K562 (cell line): ENCODE results near the gene LRRC61. TPM values are rescaled to one million over a fixed set of nuclear protein-coding genes. Genes with fewer than 3 reads are reported as not detected.

ENCODE experiments used
- DDX20 ChIP-seq: fragments of 450-650 bp; IDR thresholded peaks from 2 replicates; pipeline ENCODE4 v1.6.1; 2016; ENCODE audit warnings: missing genetic modification characterization, low read depth, mild to moderate bottlenecking, missing compliant biosample characterization, moderate library complexity
- FOXA3 ChIP-seq, 2 experiments: fragments of 450-650 bp in 1 of 2; sonication (generic) in 1 of 2; formaldehyde crosslinking; IDR thresholded peaks in 1 of 2; conservative IDR thresholded peaks in 1 of 2; 2 replicates each; pipeline versions ENCODE4 v1.4.0 to v1.8.0; 2020 to 2022; ENCODE audit warnings: mild to moderate bottlenecking in 2 of 2, missing genetic modification reagents in 1 of 2
- KDM1A ChIP-seq, 2 experiments: fragments of 450-650 bp; IDR thresholded peaks; 2 replicates each; pipeline ENCODE4 v1.6.1; 2016; ENCODE audit warnings: mild to moderate bottlenecking in 2 of 2
- NR2C2 ChIP-seq, 2 experiments: fragments of 200-800 bp in 1 of 2; sonication (Bioruptor generic) in 1 of 2; sonication (generic) in 1 of 2; formaldehyde crosslinking in 1 of 2; IDR thresholded peaks; 2 replicates each; pipeline versions ENCODE4 v1.6.1 to v1.8.0; 2016 to 2022; ENCODE audit warnings: mild to moderate bottlenecking in 1 of 2, missing compliant biosample characterization in 1 of 2, missing genetic modification characterization in 1 of 2, missing genetic modification reagents in 1 of 2
- PHF8 ChIP-seq: fragments of 200-600 bp; sonication (generic); IDR thresholded peaks from 2 replicates; pipeline ENCODE4 v1.6.1; 2012; ENCODE audit warnings: mixed run types, mild to moderate bottlenecking, inconsistent platforms, low read length, moderate library complexity, borderline replicate concordance
- U2AF1 ChIP-seq: fragments of 200-400 bp; formaldehyde crosslinking; optimal IDR thresholded peaks from 2 replicates; pipeline ENCODE3; 2017; ENCODE audit warnings: mild to moderate bottlenecking, low read depth, low read length, moderate library complexity
- ZBTB8A ChIP-seq: fragments of 450-650 bp; IDR thresholded peaks from 2 replicates; pipeline ENCODE4 v1.6.1; 2018; ENCODE audit warnings: mild to moderate bottlenecking, moderate library complexity; ENCODE audit not compliant: partially characterized antibody
- polyA plus RNA-seq, 8 experiments: library from polyadenylated mRNA; depleted of rRNA in 4 of 8; stranded (reverse) in 5 of 8; unstranded in 3 of 8; fragments of >200 nt; fragmentation: Nextera tagmentation in 2 of 8; fragmentation: Illumina TruSeq in 1 of 8; extraction: Ambion mirVana in 2 of 8; extraction: Trizol in 1 of 8; gene quantifications; 2 replicates each; pipeline versions ENCODE4 v1.2.1 to v1.2.3, GENCODE V29; 2011 to 2014; ENCODE audit warnings: inconsistent platforms in 1 of 8, missing spikeins in 1 of 8
- total RNA-seq, 7 experiments: library from RNA; depleted of rRNA in 6 of 7; stranded (reverse); fragments of >200 nt in 6 of 7; fragmentation: Illumina TruSeq in 2 of 7; extraction: Trizol in 2 of 7; gene quantifications; 2 replicates each; pipeline versions ENCODE4 v1.2.1 to v1.2.3, GENCODE V29; 2011 to 2021; ENCODE audit warnings: low replicate concordance in 1 of 7
- TF ChIP-seq, protein P1 (sequence below): fragments of 250-450 bp; sonication (Bioruptor Pico); IDR thresholded peaks from 2 replicates; pipeline ENCODE4 v1.9.0; 2021; ENCODE audit warnings: mild to moderate bottlenecking, inconsistent platforms
- TF ChIP-seq, protein P2 (sequence below): sonication (generic); IDR thresholded peaks from 2 replicates; pipeline ENCODE4 v1.6.1; 2016
- TF ChIP-seq, protein P3 (sequence below), 2 experiments: fragments of 450-650 bp in 1 of 2; IDR thresholded peaks; 2 replicates each; pipeline ENCODE4 v1.6.1; 2011 to 2017; ENCODE audit warnings: low read depth in 2 of 2, antibody characterized with exemption in 1 of 2, borderline replicate concordance in 1 of 2, low read length in 1 of 2, mild to moderate bottlenecking in 1 of 2, mixed read lengths in 1 of 2; ENCODE audit not compliant: control insufficient read depth in 1 of 2
- TF ChIP-seq, protein P4 (sequence below): fragments of 200-800 bp; sonication (Bioruptor generic); IDR thresholded peaks from 2 replicates; pipeline ENCODE4 v1.6.1; 2017; ENCODE audit warnings: missing genetic modification characterization, missing compliant biosample characterization
- TF ChIP-seq, protein P5 (sequence below): fragments of 250-450 bp; sonication (Bioruptor Pico); IDR thresholded peaks from 2 replicates; pipeline ENCODE4 v1.5.0; 2021; ENCODE audit warnings: mild to moderate bottlenecking, moderate library complexity

LRRC61 gene
- total and polyA plus RNA-seq, 9 of the 15 experiments (the other 6 are each of a cell fraction or from before 2014, with no cell fraction given), result 1.3 to 55.2 (median 35.2) TPM

DNA sequence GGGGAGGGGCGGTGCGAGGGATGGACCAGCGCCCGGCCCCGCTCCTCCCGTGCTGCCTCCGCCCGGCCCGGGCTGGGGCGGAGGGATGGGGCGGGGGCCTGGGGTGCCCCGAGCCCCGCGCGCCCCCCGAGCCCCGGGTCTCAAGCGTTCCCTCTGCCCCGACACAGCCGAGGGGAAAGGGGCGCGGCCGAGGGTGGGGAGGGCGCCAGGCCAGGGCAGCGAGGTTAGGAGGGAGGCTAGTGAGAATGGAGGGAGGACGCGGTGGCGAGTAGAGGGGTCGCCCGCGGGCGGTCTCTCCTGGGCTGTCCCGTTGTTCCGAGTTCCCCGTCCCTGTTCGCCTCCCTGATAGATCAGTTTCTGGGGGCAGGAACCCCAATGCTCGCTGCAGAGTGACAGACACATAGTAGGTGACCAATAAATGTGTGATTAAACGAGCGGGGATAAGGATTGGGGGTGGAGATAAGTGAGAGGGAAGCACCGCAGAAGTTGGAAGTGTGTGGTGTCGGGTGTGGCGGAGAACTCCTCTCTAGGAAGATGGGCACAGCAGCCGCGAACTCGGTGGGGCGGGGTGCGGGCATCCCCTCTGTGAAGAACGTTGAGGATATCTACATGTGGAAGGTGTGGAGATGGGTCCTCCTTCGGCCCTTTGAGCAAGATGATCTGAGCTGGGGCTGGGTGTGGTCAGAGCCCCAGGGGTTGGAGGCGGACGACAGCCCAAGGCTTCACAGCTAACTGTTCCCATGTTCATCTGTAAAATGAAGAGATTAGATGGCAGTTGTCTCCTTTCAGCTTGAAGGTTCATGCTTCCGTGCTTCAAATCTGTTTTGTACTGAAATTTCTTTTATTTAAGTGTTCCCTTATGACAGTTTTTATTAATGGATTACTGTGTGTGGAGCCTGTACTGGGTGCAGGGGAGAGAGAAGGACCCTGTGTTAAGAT, 56.6 kb downstream of the LRRC61 start (continued):
- TF ChIP-seq, protein P1, sequence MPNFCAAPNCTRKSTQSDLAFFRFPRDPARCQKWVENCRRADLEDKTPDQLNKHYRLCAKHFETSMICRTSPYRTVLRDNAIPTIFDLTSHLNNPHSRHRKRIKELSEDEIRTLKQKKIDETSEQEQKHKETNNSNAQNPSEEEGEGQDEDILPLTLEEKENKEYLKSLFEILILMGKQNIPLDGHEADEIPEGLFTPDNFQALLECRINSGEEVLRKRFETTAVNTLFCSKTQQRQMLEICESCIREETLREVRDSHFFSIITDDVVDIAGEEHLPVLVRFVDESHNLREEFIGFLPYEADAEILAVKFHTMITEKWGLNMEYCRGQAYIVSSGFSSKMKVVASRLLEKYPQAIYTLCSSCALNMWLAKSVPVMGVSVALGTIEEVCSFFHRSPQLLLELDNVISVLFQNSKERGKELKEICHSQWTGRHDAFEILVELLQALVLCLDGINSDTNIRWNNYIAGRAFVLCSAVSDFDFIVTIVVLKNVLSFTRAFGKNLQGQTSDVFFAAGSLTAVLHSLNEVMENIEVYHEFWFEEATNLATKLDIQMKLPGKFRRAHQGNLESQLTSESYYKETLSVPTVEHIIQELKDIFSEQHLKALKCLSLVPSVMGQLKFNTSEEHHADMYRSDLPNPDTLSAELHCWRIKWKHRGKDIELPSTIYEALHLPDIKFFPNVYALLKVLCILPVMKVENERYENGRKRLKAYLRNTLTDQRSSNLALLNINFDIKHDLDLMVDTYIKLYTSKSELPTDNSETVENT (CRISPR knock-in tag), result no peak
- TF ChIP-seq KDM1A (IDR thresholded peaks at IDR 0.05), result no peak; a peak in 1 of 4 replicates
- TF ChIP-seq FOXA3 (CRISPR knock-in tag; conservative IDR thresholded peaks at IDR 0.05 in 1 of 2, IDR thresholded peaks at IDR 0.05 in 1 of 2), result no peak; a peak in 1 of 4 replicates
- TF ChIP-seq DDX20 (tag), result no peak
- TF ChIP-seq ZBTB8A, result no peak
- TF ChIP-seq, protein P2, sequence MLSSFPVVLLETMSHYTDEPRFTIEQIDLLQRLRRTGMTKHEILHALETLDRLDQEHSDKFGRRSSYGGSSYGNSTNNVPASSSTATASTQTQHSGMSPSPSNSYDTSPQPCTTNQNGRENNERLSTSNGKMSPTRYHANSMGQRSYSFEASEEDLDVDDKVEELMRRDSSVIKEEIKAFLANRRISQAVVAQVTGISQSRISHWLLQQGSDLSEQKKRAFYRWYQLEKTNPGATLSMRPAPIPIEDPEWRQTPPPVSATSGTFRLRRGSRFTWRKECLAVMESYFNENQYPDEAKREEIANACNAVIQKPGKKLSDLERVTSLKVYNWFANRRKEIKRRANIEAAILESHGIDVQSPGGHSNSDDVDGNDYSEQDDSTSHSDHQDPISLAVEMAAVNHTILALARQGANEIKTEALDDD, result no peak
- TF ChIP-seq, protein P3, sequence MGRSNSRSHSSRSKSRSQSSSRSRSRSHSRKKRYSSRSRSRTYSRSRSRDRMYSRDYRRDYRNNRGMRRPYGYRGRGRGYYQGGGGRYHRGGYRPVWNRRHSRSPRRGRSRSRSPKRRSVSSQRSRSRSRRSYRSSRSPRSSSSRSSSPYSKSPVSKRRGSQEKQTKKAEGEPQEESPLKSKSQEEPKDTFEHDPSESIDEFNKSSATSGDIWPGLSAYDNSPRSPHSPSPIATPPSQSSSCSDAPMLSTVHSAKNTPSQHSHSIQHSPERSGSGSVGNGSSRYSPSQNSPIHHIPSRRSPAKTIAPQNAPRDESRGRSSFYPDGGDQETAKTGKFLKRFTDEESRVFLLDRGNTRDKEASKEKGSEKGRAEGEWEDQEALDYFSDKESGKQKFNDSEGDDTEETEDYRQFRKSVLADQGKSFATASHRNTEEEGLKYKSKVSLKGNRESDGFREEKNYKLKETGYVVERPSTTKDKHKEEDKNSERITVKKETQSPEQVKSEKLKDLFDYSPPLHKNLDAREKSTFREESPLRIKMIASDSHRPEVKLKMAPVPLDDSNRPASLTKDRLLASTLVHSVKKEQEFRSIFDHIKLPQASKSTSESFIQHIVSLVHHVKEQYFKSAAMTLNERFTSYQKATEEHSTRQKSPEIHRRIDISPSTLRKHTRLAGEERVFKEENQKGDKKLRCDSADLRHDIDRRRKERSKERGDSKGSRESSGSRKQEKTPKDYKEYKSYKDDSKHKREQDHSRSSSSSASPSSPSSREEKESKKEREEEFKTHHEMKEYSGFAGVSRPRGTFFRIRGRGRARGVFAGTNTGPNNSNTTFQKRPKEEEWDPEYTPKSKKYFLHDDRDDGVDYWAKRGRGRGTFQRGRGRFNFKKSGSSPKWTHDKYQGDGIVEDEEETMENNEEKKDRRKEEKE (IDR thresholded peaks at IDR 0.05; ENCODE audit: borderline replicate concordance in 1 of 2, control insufficient read depth in 1 of 2, low read depth in 2 of 2, low read length in 1 of 2), result no peak
- no peak for TF ChIP-seq PHF8
- no peak for TF ChIP-seq NR2C2 (CRISPR knock-in tag; IDR thresholded peaks at IDR 0.05)
- TF ChIP-seq NR2C2 (tag; IDR thresholded peaks at IDR 0.05), result peak; percentile 3; the same call in 1 of the 2 replicates
- TF ChIP-seq, protein P4, sequence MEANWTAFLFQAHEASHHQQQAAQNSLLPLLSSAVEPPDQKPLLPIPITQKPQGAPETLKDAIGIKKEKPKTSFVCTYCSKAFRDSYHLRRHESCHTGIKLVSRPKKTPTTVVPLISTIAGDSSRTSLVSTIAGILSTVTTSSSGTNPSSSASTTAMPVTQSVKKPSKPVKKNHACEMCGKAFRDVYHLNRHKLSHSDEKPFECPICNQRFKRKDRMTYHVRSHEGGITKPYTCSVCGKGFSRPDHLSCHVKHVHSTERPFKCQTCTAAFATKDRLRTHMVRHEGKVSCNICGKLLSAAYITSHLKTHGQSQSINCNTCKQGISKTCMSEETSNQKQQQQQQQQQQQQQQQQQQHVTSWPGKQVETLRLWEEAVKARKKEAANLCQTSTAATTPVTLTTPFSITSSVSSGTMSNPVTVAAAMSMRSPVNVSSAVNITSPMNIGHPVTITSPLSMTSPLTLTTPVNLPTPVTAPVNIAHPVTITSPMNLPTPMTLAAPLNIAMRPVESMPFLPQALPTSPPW (CRISPR knock-in tag), result peak; percentile 67
- TF ChIP-seq U2AF1, result no peak
- TF ChIP-seq, protein P5, sequence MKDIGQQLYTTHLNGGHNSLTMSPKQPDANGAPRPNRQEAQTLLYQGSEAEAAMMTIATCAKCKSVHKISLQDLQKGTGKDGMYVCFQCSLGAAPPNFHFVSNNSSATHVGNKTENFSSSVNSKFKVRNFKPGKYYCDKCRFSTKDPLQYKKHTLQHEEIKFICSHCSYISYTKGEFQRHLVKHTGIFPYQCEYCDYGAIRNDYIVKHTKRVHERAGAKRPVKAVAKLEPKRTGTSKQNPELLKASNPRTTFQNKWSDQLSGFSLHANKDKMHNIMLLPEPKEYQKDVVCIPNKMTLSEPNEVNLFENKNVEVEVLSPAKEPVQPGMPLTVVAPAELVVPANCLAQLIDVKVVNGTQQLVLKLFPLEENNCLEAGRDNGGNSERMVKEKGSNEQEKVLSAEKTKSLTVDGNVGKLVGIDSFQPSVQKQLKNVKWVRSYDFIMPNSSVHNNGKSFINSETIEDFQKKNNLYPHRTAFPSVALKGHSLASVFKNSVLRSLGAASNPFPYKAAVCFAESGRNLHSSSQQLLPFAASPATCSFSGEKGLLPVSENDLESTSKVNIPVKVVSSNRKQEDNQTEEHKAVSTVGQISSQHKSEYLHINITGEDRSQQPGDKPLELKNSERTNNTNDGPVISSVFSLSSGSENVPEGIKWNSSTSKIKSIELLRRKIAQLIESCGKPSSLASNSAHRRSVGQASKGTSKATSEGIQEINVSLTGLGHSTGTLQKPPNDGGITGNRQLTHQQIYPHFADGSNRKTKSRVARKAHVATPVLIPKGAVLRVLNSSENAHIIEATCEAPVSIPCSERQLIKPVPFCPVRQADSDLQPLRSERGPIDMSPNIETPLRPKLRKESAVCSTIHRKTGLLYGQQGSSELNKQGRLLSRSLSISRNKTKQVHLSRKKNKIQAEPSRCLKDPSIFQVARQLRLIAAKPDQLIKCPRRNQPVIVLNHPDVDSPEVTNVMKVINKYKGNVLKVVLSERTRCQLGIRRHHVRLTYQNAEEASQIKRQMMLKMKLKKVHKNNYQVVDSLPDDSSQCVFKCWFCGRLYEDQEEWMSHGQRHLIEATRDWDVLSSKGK (CRISPR knock-in tag), result no peak
